SK-N-SH (cell line): ENCODE data around the gene HOXC4. TPM values are rescaled to one million over a fixed set of nuclear protein-coding genes. Genes with fewer than 3 reads are reported as not detected.

Experiments used
- CTCF ChIA-PET: fragments of 300-600, 350-600 bp; formaldehyde crosslinking; extraction: SDS; loops from one replicate; lab custom pipeline; 2021; lab: Yijun Ruan, JAX
- POLR2A ChIA-PET: fragments of 350-600 bp; sonication (Branson Sonifier 250); formaldehyde crosslinking; extraction: SDS; loops from one replicate; lab custom pipeline; 2020; ENCODE audit warnings: antibody characterized with exemption, inconsistent platforms; lab: Yijun Ruan, JAX
- DNase-seq: peaks from one replicate; pipeline ENCODE4 v3.0.0; 2012
- H2AFZ ChIP-seq: fragments of 200-600 bp; sonication (generic); 2 replicates; pipeline ENCODE4 v1.8.1; 2016; ENCODE audit warnings: antibody characterized with exemption, mild to moderate bottlenecking, low read depth
- H3F3A ChIP-seq: fragments of 200-600 bp; sonication (generic); replicated peaks from 2 replicates; pipeline ENCODE3; 2016; ENCODE audit warnings: antibody characterized with exemption, mild to moderate bottlenecking; ENCODE audit not compliant: insufficient read depth
- H3K27ac ChIP-seq, 2 experiments: fragments of 200-500 bp in 1 of 2; fragments of 200-600 bp in 1 of 2; sonication (Bioruptor generic) in 1 of 2; sonication (generic), shearing (Covaris generic) in 1 of 2; 2 replicates each; pipeline versions ENCODE4 v1.5.1 to v1.6.1; 2014 to 2016; ENCODE audit warnings: low read depth in 2 of 2, inconsistent platforms in 1 of 2, low read length in 1 of 2, mild to moderate bottlenecking in 1 of 2, mixed read lengths in 1 of 2
- H3K27me3 ChIP-seq: fragments of 200-600 bp; sonication (generic), shearing (Covaris generic); 2 replicates; pipeline ENCODE4 v1.6.1; 2016; ENCODE audit warnings: mixed run types; ENCODE audit not compliant: insufficient read depth
- H3K36me3 ChIP-seq, 2 experiments: fragments of 200-500 bp in 1 of 2; fragments of 200-600 bp in 1 of 2; sonication (Bioruptor generic) in 1 of 2; sonication (generic) in 1 of 2; replicated peaks in 1 of 2; 2 replicates each; pipeline versions ENCODE3 to v1.5.1; 2014 to 2016; ENCODE audit warnings: low read length in 1 of 2, mild to moderate bottlenecking in 1 of 2; ENCODE audit not compliant: insufficient read depth in 2 of 2, control insufficient read depth in 1 of 2
- H3K4me1 ChIP-seq, 2 experiments: fragments of 200-500 bp in 1 of 2; fragments of 200-600 bp in 1 of 2; sonication (Bioruptor generic) in 1 of 2; sonication (generic), shearing (Covaris generic) in 1 of 2; 2 replicates each; pipeline versions ENCODE4 v1.5.1 to v1.6.1; 2014 to 2016; ENCODE audit warnings: low read depth in 1 of 2, low read length in 1 of 2, mixed run types in 1 of 2; ENCODE audit not compliant: insufficient read depth in 2 of 2, control insufficient read depth in 1 of 2
- H3K4me2 ChIP-seq: fragments of 200-600 bp; sonication (generic), shearing (Covaris generic); 2 replicates; pipeline ENCODE4 v1.6.1; 2017; ENCODE audit warnings: mixed run types
- H3K4me3 ChIP-seq, 2 experiments: fragments of 200-500 bp in 1 of 2; fragments of 200-600 bp in 1 of 2; sonication (Bioruptor generic) in 1 of 2; sonication (generic), shearing (Covaris generic) in 1 of 2; 2 replicates each; pipeline versions ENCODE4 v1.5.1 to v1.8.1; 2014 to 2016; ENCODE audit warnings: low read depth in 2 of 2, inconsistent platforms in 1 of 2, low read length in 1 of 2, mild to moderate bottlenecking in 1 of 2, mixed read lengths in 1 of 2, moderate library complexity in 1 of 2
- H3K79me2 ChIP-seq: fragments of 200-600 bp; sonication (generic); 2 replicates; pipeline ENCODE4 v1.8.1; 2017; ENCODE audit warnings: mild to moderate bottlenecking; ENCODE audit not compliant: insufficient read depth
- H3K9ac ChIP-seq: fragments of 200-600 bp; sonication (generic); 2 replicates; pipeline ENCODE4 v1.6.1; 2017; ENCODE audit warnings: mixed run types
- H3K9me2 ChIP-seq: fragments of 200-600 bp; sonication (generic); 2 replicates; pipeline ENCODE4 v1.6.1; 2017; ENCODE audit warnings: mixed run types
- H3K9me3 ChIP-seq: fragments of 200-600 bp; sonication (generic); 2 replicates; pipeline ENCODE4 v1.6.1; 2017; ENCODE audit warnings: mixed run types, mild to moderate bottlenecking, moderate library complexity
- H4K20me1 ChIP-seq: fragments of 200-600 bp; sonication (generic); 2 replicates; pipeline ENCODE4 v1.6.1; 2017; ENCODE audit warnings: mild to moderate bottlenecking, mixed run types; ENCODE audit not compliant: insufficient read depth
- ELF1 ChIP-seq: IDR thresholded peaks from 2 replicates; pipeline ENCODE4 v1.4.0; 2012
- EP300 ChIP-seq, 2 experiments: IDR thresholded peaks; 2 replicates each; pipeline versions ENCODE4 v1.4.0 to v1.6.1; 2012; ENCODE audit warnings: borderline replicate concordance in 1 of 2, low read depth in 1 of 2, low read length in 1 of 2
- FOSL2 ChIP-seq: IDR thresholded peaks from 2 replicates; pipeline ENCODE4 v1.4.0; 2012; ENCODE audit warnings: low read depth, mild to moderate bottlenecking, moderate library complexity, borderline replicate concordance
- FOXJ3 ChIP-seq: sonication (generic); formaldehyde crosslinking; IDR thresholded peaks from 2 replicates; pipeline ENCODE4 v1.5.1; 2020; ENCODE audit warnings: mild to moderate bottlenecking, missing genetic modification reagents
- GABPA ChIP-seq: IDR thresholded peaks from 2 replicates; pipeline ENCODE4 v1.4.0; 2012; ENCODE audit warnings: low read depth, mild to moderate bottlenecking
- GATA2 ChIP-seq: sonication (generic); formaldehyde crosslinking; IDR thresholded peaks from 2 replicates; pipeline ENCODE4 v1.5.0; 2020; ENCODE audit warnings: mild to moderate bottlenecking, missing genetic modification reagents
- MEF2A ChIP-seq: IDR thresholded peaks from 2 replicates; pipeline ENCODE4 v1.4.0; 2012; ENCODE audit warnings: low read depth, borderline replicate concordance
- MXI1 ChIP-seq: IDR thresholded peaks from 2 replicates; pipeline ENCODE4 v1.6.1; 2012; ENCODE audit warnings: mild to moderate bottlenecking, low read depth, low read length, improper control_type of control experiment
- NFIC ChIP-seq: IDR thresholded peaks from 2 replicates; pipeline ENCODE4 v1.4.0; 2012; ENCODE audit warnings: borderline replicate concordance
- NRF1 ChIP-seq: IDR thresholded peaks from 2 replicates; pipeline ENCODE4 v1.6.1; 2012; ENCODE audit warnings: low read depth, mild to moderate bottlenecking, low read length
- POLR2AphosphoS5 ChIP-seq: IDR thresholded peaks from 2 replicates; pipeline ENCODE4 v1.6.1; 2012; ENCODE audit warnings: low read depth, low read length
- RAD21 ChIP-seq: IDR thresholded peaks from 2 replicates; pipeline ENCODE4 v1.6.1; 2012; ENCODE audit warnings: mild to moderate bottlenecking, low read length
- RFX5 ChIP-seq: IDR thresholded peaks from 2 replicates; pipeline ENCODE4 v1.6.1; 2012; ENCODE audit warnings: mild to moderate bottlenecking, improper control_type of control experiment, low read length
- RXRA ChIP-seq: IDR thresholded peaks from 2 replicates; pipeline ENCODE4 v1.4.0; 2012; ENCODE audit warnings: low read depth, mild to moderate bottlenecking, borderline replicate concordance
- SIN3A ChIP-seq: IDR thresholded peaks from 2 replicates; pipeline ENCODE4 v1.6.1; 2012; ENCODE audit warnings: low read depth, mild to moderate bottlenecking, low read length, moderate library complexity, borderline replicate concordance
- SMC3 ChIP-seq: IDR thresholded peaks from 2 replicates; pipeline ENCODE4 v1.6.1; 2012; ENCODE audit warnings: low read depth, low read length, improper control_type of control experiment
- TAF1 ChIP-seq: IDR thresholded peaks from 2 replicates; pipeline ENCODE4 v1.6.1; 2012; ENCODE audit warnings: low read depth, mild to moderate bottlenecking, low read length, moderate library complexity, borderline replicate concordance
- TCF12 ChIP-seq: IDR thresholded peaks from 2 replicates; pipeline ENCODE4 v1.4.0; 2012
- TEAD4 ChIP-seq: IDR thresholded peaks from 2 replicates; pipeline ENCODE4 v1.4.0; 2012; ENCODE audit warnings: mild to moderate bottlenecking, borderline replicate concordance; ENCODE audit not compliant: insufficient read depth
- YY1 ChIP-seq: IDR thresholded peaks from 2 replicates; pipeline ENCODE4 v1.4.0; 2012; ENCODE audit warnings: low read depth, mild to moderate bottlenecking
- WGBS: methylation state at CpG from one replicate; pipeline ENCODE4 v1.1.6; 2017; ENCODE audit warnings: low lambda C conversion rate; 5-methylcytosine and 5-hydroxymethylcytosine counted together
- polyA plus RNA-seq, 3 experiments: library from polyadenylated mRNA; depleted of rRNA; stranded (reverse); fragments of >200 nt; gene quantifications; 2 replicates each; pipeline ENCODE4 v1.2.3, GENCODE V29; 2012
- TF ChIP-seq, protein P1 (sequence below): fragments of 150-350 bp; IDR thresholded peaks from 2 replicates; pipeline ENCODE4 v1.6.1; 2017; ENCODE audit warnings: antibody characterized with exemption, low read length, low read depth, borderline replicate concordance
- TF ChIP-seq, protein P2 (sequence below): IDR thresholded peaks from 2 replicates; pipeline ENCODE4 v1.4.0; 2012; ENCODE audit warnings: low read depth, borderline replicate concordance
- TF ChIP-seq, protein P3 (sequence below): IDR thresholded peaks from 2 replicates; pipeline ENCODE4 v1.4.0; 2012; ENCODE audit warnings: low read depth, borderline replicate concordance
- TF ChIP-seq, protein P4 (sequence below): IDR thresholded peaks from 2 replicates; pipeline ENCODE4 v1.6.1; 2012; ENCODE audit warnings: mild to moderate bottlenecking, low read depth, low read length, moderate library complexity
- TF ChIP-seq, protein P5 (sequence below): IDR thresholded peaks from 2 replicates; pipeline ENCODE4; 2012

The HOXC4 gene
- polyA plus RNA-seq, 1 of the 3 experiments (the other 2 are of a cell fraction) = 3.7 TPM

DNA sequence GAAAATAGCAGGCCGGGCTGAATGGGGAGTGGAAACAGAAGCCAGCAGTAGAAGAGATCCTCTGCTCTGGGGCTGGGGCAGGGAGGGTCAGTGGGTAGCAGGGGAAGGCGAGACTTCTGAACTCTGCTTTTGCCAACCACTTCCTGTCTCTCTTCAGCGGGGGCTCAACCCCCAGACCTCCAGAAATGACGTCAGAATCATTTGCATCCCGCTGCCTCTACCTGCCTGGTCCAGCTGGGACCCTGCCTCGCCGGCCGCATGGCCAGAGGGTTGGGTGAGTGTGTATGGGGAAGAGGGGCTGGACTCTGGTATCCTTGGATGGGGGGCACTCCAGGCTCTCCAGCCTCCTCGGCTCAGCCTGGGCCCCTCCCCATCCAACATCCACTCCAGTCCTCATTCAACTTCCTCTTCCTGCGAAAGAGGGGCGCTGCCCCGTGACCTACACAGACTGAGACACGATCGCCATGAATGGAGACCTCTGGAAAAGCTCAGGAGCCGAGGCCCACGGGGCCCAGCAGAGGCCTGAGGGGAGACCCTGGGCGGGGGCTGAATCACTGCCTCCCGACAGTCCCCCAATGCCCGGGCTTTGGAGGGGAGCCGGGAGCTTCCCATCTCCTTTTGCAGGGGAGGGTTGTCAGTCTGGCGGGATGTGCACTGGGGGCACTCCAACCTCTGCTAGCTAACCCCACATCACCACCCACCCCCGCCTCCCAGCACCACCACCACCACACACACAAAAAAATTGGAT lies 458 bp upstream of the HOXC4 start:
- ChIA-PET CTCF (interaction anchor here (0.6 to 5.0 kb wide), 21 partner anchors 10 to 154 kb away, joined by 3 to 45 read pairs (median 5); partner anchors contain the start of genes HOXC5, HOXC8 and SMUG1), POLR2A (interaction anchor here (0.6 to 3.6 kb wide), 14 partner anchors 8 to 227 kb away, joined by 3 to 25 read pairs (median 4); partner anchors contain the start of genes HNRNPA1, HOXC5 and SMUG1)
- Histone ChIP-seq H3K4me3 (peak overlapping the region; percentile 82 to 85), H3K4me2 (peak overlapping the region; percentile 86), H3K9ac (peak overlapping the region; percentile 81), H3K9me2 (no peaks in the 10 kb centered on the region), H4K20me1 (no peaks in the 10 kb centered on the region), H2AFZ (peak overlapping the region; percentile 98), H3K9me3 (no peaks in the 10 kb centered on the region), H3K79me2 (peaks cover 25% of the 10 kb centered on the region), H3K27me3 (no peaks in the 10 kb centered on the region), H3F3A (peaks cover 8% of the 10 kb centered on the region), H3K36me3 (peaks cover 0 to 6% of the 10 kb centered on the region in 2 experiments), H3K4me1 (peaks cover 15 to 31% of the 10 kb centered on the region in 2 experiments; a peak in 3 of 4 replicates), H3K27ac (peak overlapping the region; percentile 57 to 96)
- TF ChIP-seq POLR2AphosphoS5 = peak; percentile 55; the same call in 1 of the 2 replicates
- peak; percentile 58 for TF ChIP-seq GABPA
- TF ChIP-seq, protein P1, sequence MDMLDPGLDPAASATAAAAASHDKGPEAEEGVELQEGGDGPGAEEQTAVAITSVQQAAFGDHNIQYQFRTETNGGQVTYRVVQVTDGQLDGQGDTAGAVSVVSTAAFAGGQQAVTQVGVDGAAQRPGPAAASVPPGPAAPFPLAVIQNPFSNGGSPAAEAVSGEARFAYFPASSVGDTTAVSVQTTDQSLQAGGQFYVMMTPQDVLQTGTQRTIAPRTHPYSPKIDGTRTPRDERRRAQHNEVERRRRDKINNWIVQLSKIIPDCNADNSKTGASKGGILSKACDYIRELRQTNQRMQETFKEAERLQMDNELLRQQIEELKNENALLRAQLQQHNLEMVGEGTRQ = no peak
- peak; percentile 63; the same call in 1 of the 2 replicates for TF ChIP-seq YY1
- TF ChIP-seq, protein P2, sequence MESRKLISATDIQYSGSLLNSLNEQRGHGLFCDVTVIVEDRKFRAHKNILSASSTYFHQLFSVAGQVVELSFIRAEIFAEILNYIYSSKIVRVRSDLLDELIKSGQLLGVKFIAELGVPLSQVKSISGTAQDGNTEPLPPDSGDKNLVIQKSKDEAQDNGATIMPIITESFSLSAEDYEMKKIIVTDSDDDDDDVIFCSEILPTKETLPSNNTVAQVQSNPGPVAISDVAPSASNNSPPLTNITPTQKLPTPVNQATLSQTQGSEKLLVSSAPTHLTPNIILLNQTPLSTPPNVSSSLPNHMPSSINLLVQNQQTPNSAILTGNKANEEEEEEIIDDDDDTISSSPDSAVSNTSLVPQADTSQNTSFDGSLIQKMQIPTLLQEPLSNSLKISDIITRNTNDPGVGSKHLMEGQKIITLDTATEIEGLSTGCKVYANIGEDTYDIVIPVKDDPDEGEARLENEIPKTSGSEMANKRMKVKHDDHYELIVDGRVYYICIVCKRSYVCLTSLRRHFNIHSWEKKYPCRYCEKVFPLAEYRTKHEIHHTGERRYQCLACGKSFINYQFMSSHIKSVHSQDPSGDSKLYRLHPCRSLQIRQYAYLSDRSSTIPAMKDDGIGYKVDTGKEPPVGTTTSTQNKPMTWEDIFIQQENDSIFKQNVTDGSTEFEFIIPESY = no peak
- no peak for TF ChIP-seq RAD21
- TF ChIP-seq SMC3 = no peak; the same call in 1 of the 2 replicates
- TF ChIP-seq FOSL2 = no peak
- TF ChIP-seq, protein P3, sequence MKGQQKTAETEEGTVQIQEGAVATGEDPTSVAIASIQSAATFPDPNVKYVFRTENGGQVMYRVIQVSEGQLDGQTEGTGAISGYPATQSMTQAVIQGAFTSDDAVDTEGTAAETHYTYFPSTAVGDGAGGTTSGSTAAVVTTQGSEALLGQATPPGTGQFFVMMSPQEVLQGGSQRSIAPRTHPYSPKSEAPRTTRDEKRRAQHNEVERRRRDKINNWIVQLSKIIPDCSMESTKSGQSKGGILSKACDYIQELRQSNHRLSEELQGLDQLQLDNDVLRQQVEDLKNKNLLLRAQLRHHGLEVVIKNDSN = no peak
- TF ChIP-seq RFX5 = no peak
- no peak for TF ChIP-seq EP300 (IDR thresholded peaks at IDR 0.05; ENCODE audit: borderline replicate concordance in 1 of 2, low read depth in 1 of 2, low read length in 1 of 2)
- TF ChIP-seq TEAD4 = no peak
- TF ChIP-seq NFIC = no peak
- TF ChIP-seq MEF2A = no peak
- no peak for TF ChIP-seq SIN3A
- no peak for TF ChIP-seq RXRA
- TF ChIP-seq, protein P4, sequence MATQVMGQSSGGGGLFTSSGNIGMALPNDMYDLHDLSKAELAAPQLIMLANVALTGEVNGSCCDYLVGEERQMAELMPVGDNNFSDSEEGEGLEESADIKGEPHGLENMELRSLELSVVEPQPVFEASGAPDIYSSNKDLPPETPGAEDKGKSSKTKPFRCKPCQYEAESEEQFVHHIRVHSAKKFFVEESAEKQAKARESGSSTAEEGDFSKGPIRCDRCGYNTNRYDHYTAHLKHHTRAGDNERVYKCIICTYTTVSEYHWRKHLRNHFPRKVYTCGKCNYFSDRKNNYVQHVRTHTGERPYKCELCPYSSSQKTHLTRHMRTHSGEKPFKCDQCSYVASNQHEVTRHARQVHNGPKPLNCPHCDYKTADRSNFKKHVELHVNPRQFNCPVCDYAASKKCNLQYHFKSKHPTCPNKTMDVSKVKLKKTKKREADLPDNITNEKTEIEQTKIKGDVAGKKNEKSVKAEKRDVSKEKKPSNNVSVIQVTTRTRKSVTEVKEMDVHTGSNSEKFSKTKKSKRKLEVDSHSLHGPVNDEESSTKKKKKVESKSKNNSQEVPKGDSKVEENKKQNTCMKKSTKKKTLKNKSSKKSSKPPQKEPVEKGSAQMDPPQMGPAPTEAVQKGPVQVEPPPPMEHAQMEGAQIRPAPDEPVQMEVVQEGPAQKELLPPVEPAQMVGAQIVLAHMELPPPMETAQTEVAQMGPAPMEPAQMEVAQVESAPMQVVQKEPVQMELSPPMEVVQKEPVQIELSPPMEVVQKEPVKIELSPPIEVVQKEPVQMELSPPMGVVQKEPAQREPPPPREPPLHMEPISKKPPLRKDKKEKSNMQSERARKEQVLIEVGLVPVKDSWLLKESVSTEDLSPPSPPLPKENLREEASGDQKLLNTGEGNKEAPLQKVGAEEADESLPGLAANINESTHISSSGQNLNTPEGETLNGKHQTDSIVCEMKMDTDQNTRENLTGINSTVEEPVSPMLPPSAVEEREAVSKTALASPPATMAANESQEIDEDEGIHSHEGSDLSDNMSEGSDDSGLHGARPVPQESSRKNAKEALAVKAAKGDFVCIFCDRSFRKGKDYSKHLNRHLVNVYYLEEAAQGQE = no peak
- TF ChIP-seq, protein P5, sequence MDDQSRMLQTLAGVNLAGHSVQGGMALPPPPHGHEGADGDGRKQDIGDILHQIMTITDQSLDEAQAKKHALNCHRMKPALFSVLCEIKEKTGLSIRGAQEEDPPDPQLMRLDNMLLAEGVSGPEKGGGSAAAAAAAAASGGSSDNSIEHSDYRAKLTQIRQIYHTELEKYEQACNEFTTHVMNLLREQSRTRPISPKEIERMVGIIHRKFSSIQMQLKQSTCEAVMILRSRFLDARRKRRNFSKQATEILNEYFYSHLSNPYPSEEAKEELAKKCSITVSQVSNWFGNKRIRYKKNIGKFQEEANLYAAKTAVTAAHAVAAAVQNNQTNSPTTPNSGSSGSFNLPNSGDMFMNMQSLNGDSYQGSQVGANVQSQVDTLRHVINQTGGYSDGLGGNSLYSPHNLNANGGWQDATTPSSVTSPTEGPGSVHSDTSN = no peak
- no peak for TF ChIP-seq NRF1
- TF ChIP-seq GATA2 (CRISPR knock-in tag) = no peak
- TF ChIP-seq TAF1 = no peak; the same call in 1 of the 2 replicates
- TF ChIP-seq FOXJ3 (CRISPR knock-in tag) = no peak
- TF ChIP-seq MXI1 = no peak; the same call in 1 of the 2 replicates
- no peak for TF ChIP-seq TCF12
- no peak; the same call in 1 of the 2 replicates for TF ChIP-seq ELF1
- peak; percentile 84 for DNase-seq
- WGBS = 21% methylated on average over 13 of the region's 22 CpGs
